Nephron progenitor cell (in vitro differentiated cells): Measurements from ENCODE around the gene CCT2.

ENCODE experiments used
- DNase-seq: peaks from one replicate; pipeline ENCODE4 v3.0.0; 2021
- H3K27ac Mint-ChIP-seq: 2 replicates; pipeline ENCODE4 v1.8.0; 2021; ENCODE audit warnings: mild to moderate bottlenecking, moderate library complexity, mixed read lengths
- H3K27me3 Mint-ChIP-seq: 2 replicates; pipeline ENCODE4 v1.8.0; 2021; ENCODE audit warnings: mild to moderate bottlenecking, low read depth, mixed read lengths; ENCODE audit not compliant: poor library complexity
- H3K36me3 Mint-ChIP-seq: 2 replicates; pipeline ENCODE4 v1.8.0; 2021; ENCODE audit warnings: low read depth, mixed read lengths
- H3K4me1 Mint-ChIP-seq: 2 replicates; pipeline ENCODE4 v1.8.0; 2021; ENCODE audit warnings: mixed read lengths
- H3K4me3 Mint-ChIP-seq: 2 replicates; pipeline ENCODE4 v1.8.0; 2021; ENCODE audit warnings: mild to moderate bottlenecking, moderate library complexity, mixed read lengths
- H3K9me3 Mint-ChIP-seq: 2 replicates; pipeline ENCODE4 v1.8.0; 2021; ENCODE audit warnings: mild to moderate bottlenecking, moderate library complexity, mixed read lengths
- TF ChIP-seq, protein P1 (sequence below): fragments of 200-600 bp; sonication (generic); IDR thresholded peaks from 2 replicates; pipeline ENCODE4 v1.5.0; 2021; ENCODE audit warnings: antibody characterized with exemption

CCT2 gene

DNA sequence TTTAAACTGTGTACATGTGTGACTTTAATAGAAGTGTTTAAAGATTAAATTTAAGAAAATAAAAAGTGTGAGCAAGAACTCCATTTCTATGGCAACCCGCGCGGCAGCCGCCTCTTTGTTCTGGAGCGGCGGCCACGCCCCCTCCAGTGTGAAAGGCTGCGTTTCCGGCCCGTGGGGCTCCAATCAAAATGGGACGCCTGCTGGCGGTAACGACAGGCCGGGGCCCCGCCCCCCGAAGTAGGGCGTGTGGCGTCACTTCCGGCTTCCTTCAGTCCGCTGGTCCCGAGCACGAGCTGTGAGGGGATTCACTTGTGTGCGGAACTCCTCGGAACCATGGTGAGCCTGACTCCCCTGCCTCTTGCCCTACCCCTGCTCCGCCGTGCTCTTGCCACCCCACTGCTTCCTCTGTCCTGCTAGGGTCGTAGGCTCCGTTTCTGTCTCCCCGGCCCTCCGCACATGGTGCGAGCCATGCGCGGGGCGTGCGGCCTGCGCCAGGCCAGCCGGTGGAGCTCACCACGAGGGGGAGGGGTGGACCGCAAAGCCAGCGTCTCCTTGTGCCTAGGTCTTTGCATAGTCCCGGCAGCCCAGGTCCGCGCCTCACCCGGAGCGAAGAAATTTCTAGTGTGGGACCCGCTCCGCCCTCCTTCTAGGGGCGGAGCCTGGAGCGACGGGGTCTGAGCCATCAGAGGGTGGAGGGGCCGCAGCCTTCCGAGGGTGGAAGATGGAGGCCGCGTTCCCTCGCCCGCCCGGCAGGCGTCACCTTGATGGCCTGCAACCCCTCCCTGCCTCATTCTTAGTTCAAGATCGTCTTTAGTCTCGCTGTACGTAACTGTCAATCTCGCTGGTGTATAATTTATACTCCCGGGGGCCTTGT, at the start of gene CCT2:
Gene CCT2 (plus strand): TSS at position 271 of the 874 bp plus-strand sequence. CDS start 63 bp downstream, at position 334.
- TF ChIP-seq, protein P1, sequence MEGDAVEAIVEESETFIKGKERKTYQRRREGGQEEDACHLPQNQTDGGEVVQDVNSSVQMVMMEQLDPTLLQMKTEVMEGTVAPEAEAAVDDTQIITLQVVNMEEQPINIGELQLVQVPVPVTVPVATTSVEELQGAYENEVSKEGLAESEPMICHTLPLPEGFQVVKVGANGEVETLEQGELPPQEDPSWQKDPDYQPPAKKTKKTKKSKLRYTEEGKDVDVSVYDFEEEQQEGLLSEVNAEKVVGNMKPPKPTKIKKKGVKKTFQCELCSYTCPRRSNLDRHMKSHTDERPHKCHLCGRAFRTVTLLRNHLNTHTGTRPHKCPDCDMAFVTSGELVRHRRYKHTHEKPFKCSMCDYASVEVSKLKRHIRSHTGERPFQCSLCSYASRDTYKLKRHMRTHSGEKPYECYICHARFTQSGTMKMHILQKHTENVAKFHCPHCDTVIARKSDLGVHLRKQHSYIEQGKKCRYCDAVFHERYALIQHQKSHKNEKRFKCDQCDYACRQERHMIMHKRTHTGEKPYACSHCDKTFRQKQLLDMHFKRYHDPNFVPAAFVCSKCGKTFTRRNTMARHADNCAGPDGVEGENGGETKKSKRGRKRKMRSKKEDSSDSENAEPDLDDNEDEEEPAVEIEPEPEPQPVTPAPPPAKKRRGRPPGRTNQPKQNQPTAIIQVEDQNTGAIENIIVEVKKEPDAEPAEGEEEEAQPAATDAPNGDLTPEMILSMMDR, result peak; percentile 42
- Mint-ChIP-seq H3K36me3 (peaks cover 44% of the 10 kb centered on the region), H3K4me3 (peak within 1 kb of the TSS; percentile 96), H3K27me3 (no peaks in the 10 kb centered on the region), H3K27ac (peak within 1 kb of the TSS; percentile 98), H3K4me1 (peaks cover 14% of the 10 kb centered on the region), H3K9me3 (no peaks in the 10 kb centered on the region)
- peak; percentile 96 for DNase-seq

DNA sequence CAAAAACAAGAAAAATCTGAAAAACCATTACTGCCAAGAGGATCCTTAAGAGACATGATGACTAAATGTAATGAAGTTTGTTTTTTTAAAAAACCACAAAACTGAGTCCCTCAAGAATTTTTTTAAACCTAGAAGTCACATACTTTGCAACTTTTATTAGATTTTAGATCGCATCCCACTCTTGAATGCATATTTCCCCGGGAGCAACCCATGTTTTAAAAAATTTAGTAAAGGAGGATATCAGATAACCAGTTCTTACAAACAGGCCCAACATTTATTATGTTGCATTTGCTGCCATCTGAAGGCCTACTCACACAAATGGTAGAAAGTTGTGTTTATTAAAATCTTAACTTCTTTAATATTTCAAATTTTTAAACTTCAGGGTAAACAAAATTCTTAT, 44.3 kb upstream of the CCT2 start:
- no peak overlapping the region for H3K4me3 Mint-ChIP-seq
- peaks cover 5% of the 10 kb centered on the region for H3K4me1 Mint-ChIP-seq
- no peak overlapping the region for H3K27ac Mint-ChIP-seq
- H3K36me3 Mint-ChIP-seq, result peaks cover 77% of the 10 kb centered on the region
- TF ChIP-seq, protein P1, result no peak
- no peaks in the 10 kb centered on the region for H3K27me3 Mint-ChIP-seq
- DNase-seq, result no peak
- peaks cover 30% of the 10 kb centered on the region for H3K9me3 Mint-ChIP-seq

DNA sequence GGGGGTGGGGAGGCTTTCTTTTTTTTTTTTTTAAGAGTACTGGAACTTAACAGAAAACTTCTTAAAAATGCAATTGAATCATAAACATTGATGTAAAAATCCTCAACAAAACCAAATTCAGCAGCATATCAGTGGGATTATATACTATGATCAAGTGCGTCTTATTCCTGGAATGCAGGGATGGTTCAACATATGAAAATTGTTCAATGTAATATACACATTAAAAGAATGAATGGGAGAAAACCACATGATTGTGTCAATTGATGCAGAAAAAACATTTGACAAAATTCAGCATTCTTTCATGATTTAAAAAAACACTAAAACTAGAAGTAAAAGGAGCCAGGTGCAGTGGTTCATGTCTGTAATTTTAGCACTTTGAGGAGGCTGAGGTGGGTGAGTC, 41.2 kb upstream of the CCT2 start:
- DNase-seq, result no peak
- Mint-ChIP-seq H3K36me3 (peaks cover 56% of the 10 kb centered on the region), H3K4me3 (no peak overlapping the region), H3K27ac (no peak overlapping the region), H3K27me3 (peaks cover 2% of the 10 kb centered on the region), H3K4me1 (no peaks in the 10 kb centered on the region), H3K9me3 (peaks cover 26% of the 10 kb centered on the region)
- TF ChIP-seq, protein P1, result no peak

DNA sequence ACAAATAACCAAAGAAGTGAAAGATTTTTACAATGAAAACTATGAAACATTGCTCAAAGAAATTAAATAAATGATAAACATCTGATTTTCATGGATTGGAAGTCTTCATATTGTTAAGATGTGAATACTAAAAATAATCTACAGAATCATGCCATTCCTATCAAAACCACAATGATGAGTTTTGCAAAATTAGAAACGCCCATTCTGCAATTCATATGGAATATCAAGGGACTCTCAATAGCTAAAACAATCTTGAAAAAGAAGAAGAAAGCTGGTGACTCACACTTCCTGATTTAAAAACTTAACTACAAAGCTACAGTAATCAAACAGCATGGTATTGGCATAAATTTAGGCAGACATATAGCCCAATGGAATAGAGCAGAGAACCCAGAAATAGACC, 40.2 kb upstream of the CCT2 start:
- H3K27me3 Mint-ChIP-seq, result peaks cover 2% of the 10 kb centered on the region
- TF ChIP-seq, protein P1, result no peak
- H3K4me1 Mint-ChIP-seq, result no peaks in the 10 kb centered on the region
- no peak for DNase-seq
- H3K9me3 Mint-ChIP-seq, result peaks cover 26% of the 10 kb centered on the region
- peaks cover 63% of the 10 kb centered on the region for H3K36me3 Mint-ChIP-seq
- no peak overlapping the region for H3K4me3 Mint-ChIP-seq
- no peak overlapping the region for H3K27ac Mint-ChIP-seq

DNA sequence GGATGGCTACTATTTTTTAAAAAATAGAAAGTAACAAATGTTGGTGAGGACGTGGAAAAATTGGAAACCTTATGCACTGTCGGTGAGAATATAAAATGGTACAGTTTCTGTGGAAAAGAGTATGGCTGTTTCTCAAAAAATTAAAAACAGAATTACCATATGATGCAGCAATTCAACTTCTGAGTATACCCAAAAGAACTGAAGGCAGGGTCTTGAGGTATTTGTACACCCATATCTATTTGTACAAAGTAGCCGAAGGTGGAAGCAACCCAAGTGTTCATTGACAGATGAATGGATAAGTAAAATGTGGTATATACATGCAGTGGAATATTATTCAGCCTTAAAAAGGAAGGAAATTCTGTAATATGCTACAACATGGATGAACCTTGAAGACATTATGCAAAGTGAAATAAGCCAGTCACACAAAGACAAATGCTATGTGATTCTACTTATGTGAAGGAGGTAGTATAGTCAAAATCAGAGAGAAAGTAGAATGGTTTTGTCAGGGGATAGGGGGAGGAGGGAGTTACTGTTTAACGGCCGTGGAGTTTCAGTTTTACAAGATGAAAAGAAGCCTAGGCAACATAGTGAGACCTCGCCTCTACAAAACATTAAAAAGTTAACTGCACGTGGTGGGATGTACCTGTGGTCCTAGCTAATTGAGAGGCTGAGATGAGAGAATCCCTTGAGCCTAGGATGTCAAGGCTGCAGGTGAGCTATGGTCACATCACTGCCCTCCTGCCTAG, 38.4 kb upstream of the CCT2 start:
- peaks cover 60% of the 10 kb centered on the region for H3K36me3 Mint-ChIP-seq
- TF ChIP-seq, protein P1, result no peak
- no peak overlapping the region for H3K27ac Mint-ChIP-seq
- peaks cover 26% of the 10 kb centered on the region for H3K9me3 Mint-ChIP-seq
- H3K4me1 Mint-ChIP-seq, result no peaks in the 10 kb centered on the region
- DNase-seq, result no peak
- peaks cover 2% of the 10 kb centered on the region for H3K27me3 Mint-ChIP-seq
- H3K4me3 Mint-ChIP-seq, result no peak overlapping the region
